ENCODE measurements around the gene C4orf51. TPM values are rescaled to one million over a fixed set of nuclear protein-coding genes. Genes with fewer than 3 reads are reported as not detected.

C4orf51 gene
- polyA plus RNA-seq, 1 experiment: not detected

- peak; percentile 6 for DNase-seq (ENCODE audit: low read depth, low spot score)
- no peak overlapping the region for H3K4me3 ChIP-seq (ENCODE audit: low read depth, low read length)
- no peaks in the 10 kb centered on the region for H3K9me3 ChIP-seq (ENCODE audit: control insufficient read depth, insufficient read depth, low read length)
- CTCF ChIA-PET: no interaction called here
- no peaks in the 10 kb centered on the region for H3K27me3 ChIP-seq (ENCODE audit: control insufficient read depth, insufficient read depth, low read length)
- TF ChIP-seq CTCF (IDR thresholded peaks at IDR 0.05; ENCODE audit: low read depth, low read length): no peak
- POLR2A ChIA-PET: no interaction called here
- no peak overlapping the region for H3K27ac ChIP-seq (ENCODE audit: low read depth, low read length)
Measured at GRCh38 chr4:145716200-145716599, 36.3 kb downstream of the C4orf51 start.

GRCh38 chr4:145716661-145717200, 36.8 kb downstream of the C4orf51 start:
- ChIA-PET POLR2A (no interaction called here), CTCF (no interaction called here)
- Histone ChIP-seq H3K27me3 (ENCODE audit: control insufficient read depth, insufficient read depth, low read length) (no peaks in the 10 kb centered on the region), H3K27ac (ENCODE audit: low read depth, low read length) (no peak overlapping the region), H3K9me3 (ENCODE audit: control insufficient read depth, insufficient read depth, low read length) (no peaks in the 10 kb centered on the region), H3K4me3 (ENCODE audit: low read depth, low read length) (no peak overlapping the region)
- no peak for TF ChIP-seq CTCF (IDR thresholded peaks at IDR 0.05; ENCODE audit: low read depth, low read length)
- DNase-seq (ENCODE audit: low read depth, low spot score): no peak

- DNase-seq (ENCODE audit: low read depth, low spot score): no peak
- TF ChIP-seq CTCF (IDR thresholded peaks at IDR 0.05; ENCODE audit: low read depth, low read length): no peak
- POLR2A ChIA-PET: no interaction called here
- no peaks in the 10 kb centered on the region for H3K27me3 ChIP-seq (ENCODE audit: control insufficient read depth, insufficient read depth, low read length)
- CTCF ChIA-PET: no interaction called here
- H3K27ac ChIP-seq (ENCODE audit: low read depth, low read length): no peak overlapping the region
- no peak overlapping the region for H3K4me3 ChIP-seq (ENCODE audit: low read depth, low read length)
- H3K9me3 ChIP-seq (ENCODE audit: control insufficient read depth, insufficient read depth, low read length): no peaks in the 10 kb centered on the region
Measured at GRCh38 chr4:145719752-145720624, 40.0 kb downstream of the C4orf51 start.

- Histone ChIP-seq H3K27me3 (ENCODE audit: control insufficient read depth, insufficient read depth, low read length) (no peaks in the 10 kb centered on the region), H3K4me3 (ENCODE audit: low read depth, low read length) (no peak overlapping the region), H3K27ac (ENCODE audit: low read depth, low read length) (no peak overlapping the region), H3K9me3 (ENCODE audit: control insufficient read depth, insufficient read depth, low read length) (no peaks in the 10 kb centered on the region)
- CTCF ChIA-PET: no interaction called here
- POLR2A ChIA-PET: no interaction called here
- no peak for TF ChIP-seq CTCF (IDR thresholded peaks at IDR 0.05; ENCODE audit: low read depth, low read length)
- DNase-seq (ENCODE audit: low read depth, low spot score): no peak
Measured at GRCh38 chr4:145720656-145721055, 40.7 kb downstream of the C4orf51 start.

GRCh38 chr4:145722561-145722960, 42.6 kb downstream of the C4orf51 start:
- no peaks in the 10 kb centered on the region for H3K9me3 ChIP-seq (ENCODE audit: control insufficient read depth, insufficient read depth, low read length)
- no peak for DNase-seq (ENCODE audit: low read depth, low spot score)
- no peak overlapping the region for H3K4me3 ChIP-seq (ENCODE audit: low read depth, low read length)
- no peak for TF ChIP-seq CTCF (IDR thresholded peaks at IDR 0.05; ENCODE audit: low read depth, low read length)
- ChIA-PET POLR2A (no interaction called here), CTCF (no interaction called here)
- H3K27ac ChIP-seq (ENCODE audit: low read depth, low read length): no peak overlapping the region
- H3K27me3 ChIP-seq (ENCODE audit: control insufficient read depth, insufficient read depth, low read length): no peaks in the 10 kb centered on the region

All from AG04450 (cell line).